Prostate gland (tissue), 2 donors: ENCODE data around the gene FOXI2.

ENCODE experiments used
- POLR2A ChIP-seq: fragments of 450-650 bp; IDR thresholded peaks from one replicate; pipeline ENCODE4 v1.6.1; 2016; ENCODE audit warnings: antibody characterized with exemption, mild to moderate bottlenecking
- TF ChIP-seq, protein P1 (sequence below), 4 experiments: fragments of 200-600 bp in 2 of 4; fragments of 450-650 bp in 2 of 4; sonication (generic) in 2 of 4; IDR thresholded peaks; 1 replicate in 3 of 4; 2 replicates in 1 of 4; pipeline ENCODE4 v1.5.1; 2016 to 2019; ENCODE audit warnings: antibody characterized with exemption in 4 of 4, mild to moderate bottlenecking in 2 of 4, moderate library complexity in 2 of 4

GRCh38 chr10:127745861-127746260 lies 8.9 kb downstream of the FOXI2 start:
- TF ChIP-seq, protein P1, sequence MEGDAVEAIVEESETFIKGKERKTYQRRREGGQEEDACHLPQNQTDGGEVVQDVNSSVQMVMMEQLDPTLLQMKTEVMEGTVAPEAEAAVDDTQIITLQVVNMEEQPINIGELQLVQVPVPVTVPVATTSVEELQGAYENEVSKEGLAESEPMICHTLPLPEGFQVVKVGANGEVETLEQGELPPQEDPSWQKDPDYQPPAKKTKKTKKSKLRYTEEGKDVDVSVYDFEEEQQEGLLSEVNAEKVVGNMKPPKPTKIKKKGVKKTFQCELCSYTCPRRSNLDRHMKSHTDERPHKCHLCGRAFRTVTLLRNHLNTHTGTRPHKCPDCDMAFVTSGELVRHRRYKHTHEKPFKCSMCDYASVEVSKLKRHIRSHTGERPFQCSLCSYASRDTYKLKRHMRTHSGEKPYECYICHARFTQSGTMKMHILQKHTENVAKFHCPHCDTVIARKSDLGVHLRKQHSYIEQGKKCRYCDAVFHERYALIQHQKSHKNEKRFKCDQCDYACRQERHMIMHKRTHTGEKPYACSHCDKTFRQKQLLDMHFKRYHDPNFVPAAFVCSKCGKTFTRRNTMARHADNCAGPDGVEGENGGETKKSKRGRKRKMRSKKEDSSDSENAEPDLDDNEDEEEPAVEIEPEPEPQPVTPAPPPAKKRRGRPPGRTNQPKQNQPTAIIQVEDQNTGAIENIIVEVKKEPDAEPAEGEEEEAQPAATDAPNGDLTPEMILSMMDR (IDR thresholded peaks at IDR 0.05): no peak
- no peak for TF ChIP-seq POLR2A
